Astrocyte of the cerebellum (primary cell): ENCODE measurements around the gene ZKSCAN4.
A peak's percentile ranks its signal among the peaks of the same experiment; 100 is the strongest.

Experiments used
- DNase-seq: peaks from one replicate; pipeline ENCODE4 v3.0.0-alpha.2; 2011; ENCODE audit warnings: low read depth
- H3K4me3 ChIP-seq: 2 replicates; pipeline ENCODE4 v1.5.1; 2011; ENCODE audit warnings: mild to moderate bottlenecking, low read depth, low read length, moderate library complexity
- in situ Hi-C: cut with HindIII; loops from 2 replicates; pipeline ENCODE4 v1.10.0; 2017; ENCODE audit warnings: low sequenced_read_pairs
- TF ChIP-seq, protein P1 (sequence below): IDR thresholded peaks from 2 replicates; pipeline ENCODE4 v1.5.1; 2012; ENCODE audit warnings: low read length, low read depth, moderate library complexity, mild to moderate bottlenecking; ENCODE audit errors: missing control alignments

The ZKSCAN4 gene

DNA sequence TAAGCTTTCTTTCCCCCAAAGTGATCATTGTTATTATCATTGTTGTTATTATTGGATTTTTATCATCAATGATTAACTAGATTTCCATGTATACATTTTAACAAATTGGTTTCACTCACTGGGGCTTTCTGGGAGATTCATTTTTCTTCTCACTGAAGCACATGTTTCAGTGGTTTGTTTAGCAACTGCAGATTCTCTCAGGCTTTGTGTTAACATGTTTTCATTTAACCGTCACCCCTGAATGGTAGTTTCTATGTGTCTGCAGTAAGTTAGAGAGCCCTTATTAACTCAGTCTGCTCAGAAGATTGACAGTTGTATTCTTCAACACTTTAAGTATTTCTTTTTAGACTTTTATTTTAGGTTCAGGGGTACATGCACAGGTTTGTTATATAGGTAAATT is 12.4 kb downstream of the ZKSCAN4 start:
- TF ChIP-seq, protein P1, sequence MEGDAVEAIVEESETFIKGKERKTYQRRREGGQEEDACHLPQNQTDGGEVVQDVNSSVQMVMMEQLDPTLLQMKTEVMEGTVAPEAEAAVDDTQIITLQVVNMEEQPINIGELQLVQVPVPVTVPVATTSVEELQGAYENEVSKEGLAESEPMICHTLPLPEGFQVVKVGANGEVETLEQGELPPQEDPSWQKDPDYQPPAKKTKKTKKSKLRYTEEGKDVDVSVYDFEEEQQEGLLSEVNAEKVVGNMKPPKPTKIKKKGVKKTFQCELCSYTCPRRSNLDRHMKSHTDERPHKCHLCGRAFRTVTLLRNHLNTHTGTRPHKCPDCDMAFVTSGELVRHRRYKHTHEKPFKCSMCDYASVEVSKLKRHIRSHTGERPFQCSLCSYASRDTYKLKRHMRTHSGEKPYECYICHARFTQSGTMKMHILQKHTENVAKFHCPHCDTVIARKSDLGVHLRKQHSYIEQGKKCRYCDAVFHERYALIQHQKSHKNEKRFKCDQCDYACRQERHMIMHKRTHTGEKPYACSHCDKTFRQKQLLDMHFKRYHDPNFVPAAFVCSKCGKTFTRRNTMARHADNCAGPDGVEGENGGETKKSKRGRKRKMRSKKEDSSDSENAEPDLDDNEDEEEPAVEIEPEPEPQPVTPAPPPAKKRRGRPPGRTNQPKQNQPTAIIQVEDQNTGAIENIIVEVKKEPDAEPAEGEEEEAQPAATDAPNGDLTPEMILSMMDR = no peak
- DNase-seq = no peak
- in situ Hi-C loops = no loop called here
- no peak overlapping the region for H3K4me3 ChIP-seq

DNA sequence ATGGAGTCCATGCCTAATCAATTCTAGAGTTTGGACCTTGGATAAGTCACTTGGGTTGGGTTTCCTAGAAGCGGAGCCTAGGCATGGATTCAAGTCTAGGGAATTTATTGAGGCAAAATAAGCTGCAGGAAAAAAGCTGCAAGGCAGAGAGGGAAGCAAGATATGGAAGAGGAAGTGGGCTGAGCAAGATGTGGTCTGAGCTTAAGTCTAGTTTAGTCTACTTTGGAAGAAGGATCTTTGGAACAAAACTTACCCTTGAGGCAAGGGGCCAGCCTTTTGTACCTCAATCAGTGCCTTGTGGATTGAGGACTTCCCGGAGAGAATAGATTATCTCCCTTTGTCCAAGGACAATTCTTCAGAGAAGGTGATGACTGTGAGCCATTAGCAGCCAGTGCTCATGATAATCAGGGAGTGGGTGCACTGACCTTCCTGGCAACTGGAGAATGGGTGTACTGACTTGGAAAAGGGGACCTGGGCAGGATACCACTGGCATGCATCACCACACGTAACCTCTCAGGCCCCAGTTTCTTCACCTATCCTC is 16.1 kb downstream of the ZKSCAN4 start:
- in situ Hi-C loops = no loop called here
- TF ChIP-seq, protein P1 = no peak
- no peak for DNase-seq

DNA sequence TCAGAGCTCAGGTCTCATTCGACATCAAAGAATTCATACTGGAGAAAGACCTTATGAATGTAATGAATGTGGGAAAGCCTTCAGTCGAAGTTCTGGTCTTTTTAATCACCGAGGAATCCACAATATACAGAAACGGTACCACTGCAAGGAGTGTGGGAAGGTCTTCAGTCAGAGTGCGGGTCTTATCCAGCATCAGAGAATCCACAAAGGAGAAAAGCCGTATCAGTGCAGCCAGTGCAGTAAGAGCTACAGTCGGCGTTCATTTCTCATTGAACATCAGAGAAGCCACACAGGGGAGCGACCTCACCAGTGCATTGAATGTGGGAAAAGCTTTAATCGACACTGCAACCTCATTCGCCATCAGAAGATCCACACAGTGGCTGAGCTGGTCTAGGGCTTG is 19.3 kb downstream of the ZKSCAN4 start:
- DNase-seq = no peak
- in situ Hi-C loops = no loop called here
- H3K4me3 ChIP-seq = no peak overlapping the region
- TF ChIP-seq, protein P1 = no peak

More for the DNA sequence above, 16.1 kb downstream of the ZKSCAN4 start:
- no peak overlapping the region for H3K4me3 ChIP-seq

DNA sequence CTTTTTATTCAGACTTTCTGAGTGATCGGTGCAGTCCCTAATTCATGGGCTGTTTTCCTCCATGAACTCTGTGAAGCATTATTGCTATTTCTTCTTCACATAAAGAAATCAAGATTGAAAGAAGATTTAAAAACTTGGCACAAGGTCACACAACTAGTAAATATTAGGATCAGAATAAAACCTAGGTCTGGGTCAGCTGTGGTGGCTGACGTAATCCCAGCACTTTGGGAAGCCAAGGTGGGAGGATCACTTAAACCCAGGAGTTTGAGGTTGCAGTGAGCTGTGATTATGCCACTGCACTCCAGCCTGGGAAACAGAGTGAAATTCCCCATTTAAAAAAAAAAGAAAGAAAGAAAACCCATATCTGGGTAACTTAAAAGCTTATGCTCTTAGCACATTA is 25.6 kb downstream of the ZKSCAN4 start:
- H3K4me3 ChIP-seq = peak overlapping the region; percentile 72
- DNase-seq = no peak
- in situ Hi-C loops = no loop called here
- TF ChIP-seq, protein P1 = no peak

DNA sequence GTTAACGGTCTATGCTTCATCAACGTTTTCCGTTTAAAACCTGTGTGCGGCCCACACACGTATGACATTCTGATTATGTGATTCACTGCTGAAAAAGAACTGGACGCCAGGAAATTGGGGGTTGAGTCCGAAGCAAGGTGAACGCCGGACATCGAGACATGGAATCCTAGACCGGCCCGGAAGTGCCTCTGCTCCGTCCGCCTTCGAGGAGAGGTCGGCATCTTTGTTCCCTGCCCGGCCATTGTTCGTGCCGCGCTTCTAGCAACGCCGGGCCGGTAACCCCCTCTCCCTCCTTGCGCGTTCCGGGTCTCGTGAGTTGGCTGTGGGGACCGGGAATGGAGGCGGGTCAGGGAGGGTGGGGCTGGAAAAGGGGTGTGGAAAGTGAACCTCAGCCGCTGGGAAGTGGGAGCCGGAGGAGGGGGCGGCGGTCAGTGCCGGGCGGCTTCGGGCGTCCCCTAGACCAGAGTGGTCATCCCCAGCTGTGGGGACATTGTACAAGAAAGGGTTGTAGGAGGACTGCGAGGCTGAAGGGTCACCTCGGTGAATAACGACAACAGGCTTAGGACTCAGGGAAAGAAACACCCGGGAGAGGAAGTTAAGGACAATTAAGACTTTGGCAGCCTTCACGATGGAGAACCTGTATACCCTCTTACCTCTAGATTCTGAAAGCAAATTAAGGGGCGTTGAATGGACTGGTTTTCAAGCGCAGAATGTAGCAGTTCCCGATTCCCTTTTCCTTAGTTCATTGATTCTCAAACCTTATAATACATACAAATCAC is 26.8 kb downstream of the ZKSCAN4 start, which contains the start of gene ZSCAN9:
TSS of gene ZSCAN9 (plus strand) at position 220 of the 779 bp plus-strand sequence. CDS start 1,810 bp downstream, outside the sequence.
- TF ChIP-seq, protein P1 = no peak
- peak within 1 kb of the TSS; percentile 72 for H3K4me3 ChIP-seq
- in situ Hi-C loops = no loop called here
- peak; percentile 78 for DNase-seq

DNA sequence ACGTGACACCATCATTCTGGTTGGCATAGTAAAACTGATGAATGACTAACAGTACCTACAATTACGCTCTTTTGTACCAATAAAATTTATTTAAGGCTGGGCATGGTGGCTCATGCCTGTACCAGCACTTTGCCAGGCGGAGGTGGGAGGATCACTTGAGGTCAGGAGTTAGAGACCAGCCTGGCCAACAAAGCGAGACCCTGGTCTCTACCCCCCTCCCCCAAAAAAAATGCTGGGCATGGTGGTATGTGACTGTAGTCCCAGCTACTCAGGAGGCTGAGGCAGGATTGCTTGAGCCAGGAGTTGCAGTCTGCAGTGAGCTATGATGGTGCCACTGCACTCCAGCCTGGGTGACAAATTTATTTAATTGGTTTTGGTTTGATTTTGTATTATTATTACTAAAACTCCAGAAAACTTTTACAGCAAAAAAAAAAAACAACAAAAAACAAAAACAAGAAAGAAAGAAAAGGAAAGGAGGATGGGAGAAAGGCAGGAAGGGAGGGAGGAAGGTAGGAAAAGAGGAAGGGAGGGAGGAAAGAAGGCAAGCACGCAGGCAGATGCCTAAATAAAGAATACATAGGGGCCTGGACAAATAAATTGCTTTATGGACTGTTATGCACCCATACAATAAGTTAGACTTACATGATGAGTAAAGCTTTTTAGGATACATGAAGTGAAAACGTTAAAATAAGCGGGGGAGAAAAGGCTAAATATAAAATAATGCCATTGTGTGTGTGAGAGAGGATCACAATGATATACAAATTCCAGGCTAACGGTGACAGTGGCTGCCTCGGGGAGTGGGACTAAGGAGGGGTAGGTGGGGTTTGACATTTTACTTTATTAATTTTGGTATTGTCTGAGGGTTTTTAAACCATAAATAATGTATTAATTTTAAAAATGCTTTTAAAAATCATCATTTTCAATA is 27.7 kb downstream of the ZKSCAN4 start:
- in situ Hi-C loops = loop anchor here (5.0 kb wide), 1 partner anchor 82 kb away; the partner anchor contains the start of gene ZKSCAN8
- DNase-seq = no peak
- peak overlapping the region; percentile 72 for H3K4me3 ChIP-seq
- TF ChIP-seq, protein P1 = no peak
